Nephron progenitor cell (in vitro differentiated cells): ENCODE measurements around the gene MAML2.

Experiments
- DNase-seq: peaks from one replicate; pipeline ENCODE4 v3.0.0; 2021
- H3K27ac Mint-ChIP-seq: 2 replicates; pipeline ENCODE4 v1.8.0; 2021; ENCODE audit warnings: mild to moderate bottlenecking, moderate library complexity, mixed read lengths
- H3K27me3 Mint-ChIP-seq: 2 replicates; pipeline ENCODE4 v1.8.0; 2021; ENCODE audit warnings: mild to moderate bottlenecking, low read depth, mixed read lengths; ENCODE audit not compliant: poor library complexity
- H3K36me3 Mint-ChIP-seq: 2 replicates; pipeline ENCODE4 v1.8.0; 2021; ENCODE audit warnings: low read depth, mixed read lengths
- H3K4me1 Mint-ChIP-seq: 2 replicates; pipeline ENCODE4 v1.8.0; 2021; ENCODE audit warnings: mixed read lengths
- H3K4me3 Mint-ChIP-seq: 2 replicates; pipeline ENCODE4 v1.8.0; 2021; ENCODE audit warnings: mild to moderate bottlenecking, moderate library complexity, mixed read lengths
- H3K9me3 Mint-ChIP-seq: 2 replicates; pipeline ENCODE4 v1.8.0; 2021; ENCODE audit warnings: mild to moderate bottlenecking, moderate library complexity, mixed read lengths
- CTCF ChIP-seq: fragments of 200-600 bp; sonication (generic); IDR thresholded peaks from 2 replicates; pipeline ENCODE4 v1.5.0; 2021; ENCODE audit warnings: antibody characterized with exemption

MAML2 gene

GRCh38 chr11:96033599-96033998 lies 309.4 kb downstream of the MAML2 start:
- no peaks in the 10 kb centered on the region for H3K9me3 Mint-ChIP-seq
- no peak overlapping the region for H3K4me3 Mint-ChIP-seq
- no peak for TF ChIP-seq CTCF
- peak overlapping the region; percentile 3 for H3K27ac Mint-ChIP-seq
- H3K4me1 Mint-ChIP-seq: peaks cover 67% of the 10 kb centered on the region
- no peak for DNase-seq
- H3K36me3 Mint-ChIP-seq: peaks cover 14% of the 10 kb centered on the region
- no peaks in the 10 kb centered on the region for H3K27me3 Mint-ChIP-seq

GRCh38 chr11:96033095-96033494 lies 309.9 kb downstream of the MAML2 start:
- no peak for DNase-seq
- Mint-ChIP-seq H3K36me3 (peaks cover 14% of the 10 kb centered on the region), H3K4me3 (no peak overlapping the region), H3K27me3 (no peaks in the 10 kb centered on the region), H3K9me3 (no peaks in the 10 kb centered on the region), H3K27ac (no peak overlapping the region), H3K4me1 (peaks cover 67% of the 10 kb centered on the region)
- TF ChIP-seq CTCF: no peak

DNA sequence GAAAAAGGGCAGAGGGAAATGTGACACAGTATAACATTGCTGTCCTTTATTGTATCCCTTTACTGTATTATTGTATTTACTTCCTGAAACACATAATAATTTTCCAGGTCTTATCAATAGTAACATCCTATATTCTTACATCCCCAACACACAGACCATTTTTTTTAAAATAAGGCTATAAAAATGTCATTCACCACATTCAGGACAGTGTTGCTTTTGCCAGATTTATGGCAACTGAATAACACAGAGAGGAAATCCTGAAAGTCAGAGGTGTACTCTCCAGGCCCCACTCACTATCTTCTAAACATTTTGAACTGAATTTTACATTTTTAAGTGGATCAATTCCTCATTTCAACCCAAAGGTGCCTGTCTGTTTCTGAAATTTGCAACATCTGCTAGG lies 314.2 kb downstream of the MAML2 start:
- Mint-ChIP-seq H3K4me3 (no peak overlapping the region), H3K9me3 (no peaks in the 10 kb centered on the region), H3K27me3 (no peaks in the 10 kb centered on the region), H3K36me3 (peaks cover 14% of the 10 kb centered on the region), H3K27ac (peak overlapping the region; percentile 81), H3K4me1 (peaks cover 32% of the 10 kb centered on the region)
- no peak for TF ChIP-seq CTCF
- DNase-seq: no peak

DNA sequence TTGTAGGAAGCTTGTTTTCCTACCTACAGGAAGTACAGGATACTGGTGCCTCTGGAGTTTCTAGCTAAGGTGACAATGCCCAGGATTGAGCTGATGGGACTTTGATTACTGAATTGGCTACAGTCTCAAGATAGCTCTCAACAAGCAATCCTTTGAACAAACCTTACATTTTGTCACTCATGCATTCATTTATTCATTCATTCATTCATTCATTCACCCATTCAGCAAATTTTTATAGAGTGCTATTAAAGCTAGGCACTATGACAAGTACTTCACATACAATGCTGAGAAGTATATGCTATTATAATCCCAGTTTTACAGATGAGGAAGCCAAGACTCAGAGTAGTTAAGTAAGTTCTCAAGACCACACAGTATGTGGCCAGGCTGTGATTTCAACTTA lies 316.0 kb downstream of the MAML2 start:
- Mint-ChIP-seq H3K9me3 (no peaks in the 10 kb centered on the region), H3K36me3 (peaks cover 7% of the 10 kb centered on the region)

GRCh38 chr11:96026310-96026709 lies 316.7 kb downstream of the MAML2 start:
- H3K27ac Mint-ChIP-seq: no peak overlapping the region
- peaks cover 7% of the 10 kb centered on the region for H3K36me3 Mint-ChIP-seq
- no peaks in the 10 kb centered on the region for H3K27me3 Mint-ChIP-seq
- peaks cover 29% of the 10 kb centered on the region for H3K4me1 Mint-ChIP-seq
- H3K4me3 Mint-ChIP-seq: no peak overlapping the region
- H3K9me3 Mint-ChIP-seq: no peaks in the 10 kb centered on the region
- no peak for DNase-seq
- no peak for TF ChIP-seq CTCF

More for the DNA sequence above, 316.0 kb downstream of the MAML2 start:
- H3K27ac Mint-ChIP-seq: no peak overlapping the region
- H3K4me1 Mint-ChIP-seq: peaks cover 29% of the 10 kb centered on the region
- H3K4me3 Mint-ChIP-seq: no peak overlapping the region
- no peaks in the 10 kb centered on the region for H3K27me3 Mint-ChIP-seq
- no peak for TF ChIP-seq CTCF
- no peak for DNase-seq

- Mint-ChIP-seq H3K36me3 (peaks cover 7% of the 10 kb centered on the region), H3K4me3 (no peak overlapping the region), H3K27me3 (no peaks in the 10 kb centered on the region), H3K9me3 (no peaks in the 10 kb centered on the region), H3K4me1 (peaks cover 37% of the 10 kb centered on the region), H3K27ac (peak overlapping the region; percentile 16)
- TF ChIP-seq CTCF: no peak
- DNase-seq: no peak
Measured at GRCh38 chr11:96024666-96025065, 318.3 kb downstream of the MAML2 start.
